IPS-20b (cell line): Measurements from ENCODE around the gene DHCR7.

ENCODE experiments used
- H3K27ac ChIP-seq: one replicate; pipeline ENCODE4 v1.5.1; 2013; ENCODE audit warnings: low read length
- H3K27me3 ChIP-seq: 2 replicates; pipeline ENCODE4 v1.6.1; 2013; ENCODE audit warnings: mild to moderate bottlenecking, low read length, inconsistent platforms; ENCODE audit not compliant: insufficient read depth
- H3K36me3 ChIP-seq: 2 replicates; pipeline ENCODE4 v1.6.1; 2013; ENCODE audit warnings: low read depth, mild to moderate bottlenecking, inconsistent platforms, low read length, moderate library complexity; ENCODE audit not compliant: insufficient read depth
- H3K4me1 ChIP-seq: 2 replicates; pipeline ENCODE4 v1.6.1; 2013; ENCODE audit warnings: mild to moderate bottlenecking, control low read depth, inconsistent platforms, low read length, moderate library complexity; ENCODE audit not compliant: insufficient read depth
- H3K4me3 ChIP-seq: 2 replicates; pipeline ENCODE4 v1.5.1; 2013; ENCODE audit warnings: mild to moderate bottlenecking, low read length, inconsistent platforms
- H3K9ac ChIP-seq: 2 replicates; pipeline ENCODE4 v1.6.1; 2013; ENCODE audit warnings: low read depth, mild to moderate bottlenecking, inconsistent platforms, low read length, moderate library complexity
- H3K9me3 ChIP-seq: 2 replicates; pipeline ENCODE4 v1.6.1; 2013; ENCODE audit warnings: mild to moderate bottlenecking, low read depth, low read length, inconsistent platforms; ENCODE audit not compliant: insufficient read depth

Gene DHCR7

DNA sequence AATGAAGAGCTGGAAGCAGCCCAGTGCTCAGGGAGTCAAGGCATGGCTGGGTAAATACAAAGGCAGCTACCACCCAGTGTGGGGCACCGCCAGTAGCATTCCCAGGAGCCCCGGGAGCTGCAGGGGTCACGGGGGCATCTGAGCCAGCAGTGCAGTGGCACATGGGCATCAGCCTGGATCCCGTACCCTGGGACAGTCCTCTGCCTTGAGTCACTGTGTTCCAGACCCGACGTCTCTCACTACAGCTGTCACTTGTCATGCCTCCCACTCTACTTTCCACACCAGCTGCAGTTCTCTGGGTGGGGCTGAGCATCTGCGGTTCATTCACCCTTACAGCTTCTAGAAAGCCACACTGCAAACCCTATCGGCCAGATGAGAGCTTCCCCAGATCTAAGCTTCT, 29.6 kb downstream of the DHCR7 start:
- H3K9me3 ChIP-seq = no peaks in the 10 kb centered on the region
- H3K4me3 ChIP-seq = no peak overlapping the region
- no peaks in the 10 kb centered on the region for H3K36me3 ChIP-seq
- no peak overlapping the region for H3K9ac ChIP-seq
- no peak overlapping the region for H3K27ac ChIP-seq
- no peaks in the 10 kb centered on the region for H3K27me3 ChIP-seq
- peaks cover 3% of the 10 kb centered on the region; the same call in 1 of the 2 replicates for H3K4me1 ChIP-seq

DNA sequence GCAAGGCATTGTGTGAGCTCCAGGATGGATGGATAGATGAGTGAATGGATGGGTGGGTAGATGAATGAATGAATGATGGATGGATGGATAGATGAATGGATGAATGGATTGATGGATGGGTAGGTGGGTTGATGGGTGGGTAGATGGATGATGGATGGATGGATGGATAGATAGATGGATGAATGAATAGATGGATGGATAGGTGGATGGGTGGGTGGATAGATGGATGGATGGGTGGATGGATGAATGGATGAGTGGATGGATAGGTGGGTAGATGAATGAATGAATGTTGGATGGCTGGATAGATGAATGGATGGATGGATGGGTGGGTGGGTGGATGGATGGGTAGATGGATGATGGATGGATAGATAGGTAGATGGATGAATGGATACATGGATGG, 33.5 kb downstream of the DHCR7 start:
- H3K27ac ChIP-seq = no peak overlapping the region
- no peak overlapping the region for H3K9ac ChIP-seq
- no peaks in the 10 kb centered on the region for H3K36me3 ChIP-seq
- H3K4me3 ChIP-seq = no peak overlapping the region
- no peaks in the 10 kb centered on the region for H3K9me3 ChIP-seq
- H3K27me3 ChIP-seq = no peaks in the 10 kb centered on the region
- H3K4me1 ChIP-seq = no peaks in the 10 kb centered on the region

GRCh38 chr11:71410363-71410966, 37.7 kb downstream of the DHCR7 start:
- no peak overlapping the region for H3K27ac ChIP-seq
- H3K36me3 ChIP-seq = no peaks in the 10 kb centered on the region
- H3K4me3 ChIP-seq = no peak overlapping the region
- H3K9ac ChIP-seq = no peak overlapping the region
- H3K27me3 ChIP-seq = no peaks in the 10 kb centered on the region
- no peaks in the 10 kb centered on the region for H3K4me1 ChIP-seq
- no peaks in the 10 kb centered on the region for H3K9me3 ChIP-seq

GRCh38 chr11:71408826-71409225, 39.4 kb downstream of the DHCR7 start:
- H3K27ac ChIP-seq = no peak overlapping the region
- no peaks in the 10 kb centered on the region for H3K36me3 ChIP-seq
- H3K27me3 ChIP-seq = no peaks in the 10 kb centered on the region; the same call in 1 of the 2 replicates
- H3K9ac ChIP-seq = no peak overlapping the region
- H3K4me3 ChIP-seq = no peak overlapping the region
- no peaks in the 10 kb centered on the region for H3K4me1 ChIP-seq
- no peaks in the 10 kb centered on the region for H3K9me3 ChIP-seq

DNA sequence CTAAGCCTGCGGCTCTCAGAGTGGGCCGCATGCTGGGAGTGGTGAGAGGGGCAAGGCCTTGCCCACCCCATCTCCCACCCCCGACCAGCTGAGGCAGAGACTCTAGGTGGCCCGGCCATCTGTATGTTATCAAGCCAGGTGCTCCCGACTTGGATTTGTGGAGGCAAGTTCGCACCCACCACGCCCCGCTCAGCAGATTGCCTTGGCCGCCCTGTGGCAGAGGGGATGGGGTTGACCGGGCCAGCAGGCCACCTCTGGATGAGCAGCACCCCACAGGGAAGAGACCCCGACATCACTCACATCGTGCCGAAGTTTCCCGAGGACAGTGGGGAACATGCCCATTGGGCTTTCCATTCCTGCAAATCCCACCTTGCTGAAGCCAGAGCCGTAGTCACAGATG, 40.8 kb downstream of the DHCR7 start:
- no peaks in the 10 kb centered on the region; the same call in 1 of the 2 replicates for H3K27me3 ChIP-seq
- no peaks in the 10 kb centered on the region for H3K36me3 ChIP-seq
- no peak overlapping the region for H3K4me3 ChIP-seq
- no peak overlapping the region for H3K27ac ChIP-seq
- no peak overlapping the region for H3K9ac ChIP-seq
- H3K9me3 ChIP-seq = no peaks in the 10 kb centered on the region
- no peaks in the 10 kb centered on the region for H3K4me1 ChIP-seq

- Histone ChIP-seq H3K27me3 (no peaks in the 10 kb centered on the region; the same call in 1 of the 2 replicates), H3K9ac (no peak overlapping the region), H3K27ac (no peak overlapping the region), H3K9me3 (no peaks in the 10 kb centered on the region), H3K4me3 (no peak overlapping the region), H3K36me3 (no peaks in the 10 kb centered on the region), H3K4me1 (no peaks in the 10 kb centered on the region)
Observed at GRCh38 chr11:71406681-71407080, 41.5 kb downstream of the DHCR7 start.

DNA sequence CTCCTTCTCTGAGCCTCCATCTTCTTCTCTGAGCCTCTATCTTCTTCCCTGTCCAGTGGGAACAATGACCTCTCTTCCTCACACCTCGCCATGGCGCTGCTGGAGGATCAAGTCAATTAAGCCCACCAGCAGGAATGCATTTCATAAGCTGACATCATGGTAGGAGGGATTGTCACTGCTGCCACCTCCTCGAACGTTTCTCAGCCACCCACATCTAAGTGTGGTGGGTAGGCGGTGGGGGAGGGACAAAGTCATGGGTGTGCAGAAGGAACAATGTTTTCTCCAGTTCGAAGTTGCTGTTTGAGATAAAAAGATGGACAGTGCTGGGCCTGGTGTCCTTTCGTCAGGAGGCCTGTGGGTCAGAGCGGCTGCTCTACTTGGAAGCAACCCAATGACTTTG, 44.0 kb downstream of the DHCR7 start:
- H3K27ac ChIP-seq = no peak overlapping the region
- no peak overlapping the region for H3K4me3 ChIP-seq
- H3K36me3 ChIP-seq = no peaks in the 10 kb centered on the region
- H3K9ac ChIP-seq = no peak overlapping the region
- H3K9me3 ChIP-seq = no peaks in the 10 kb centered on the region
- H3K27me3 ChIP-seq = no peaks in the 10 kb centered on the region; the same call in 1 of the 2 replicates
- no peaks in the 10 kb centered on the region for H3K4me1 ChIP-seq

DNA sequence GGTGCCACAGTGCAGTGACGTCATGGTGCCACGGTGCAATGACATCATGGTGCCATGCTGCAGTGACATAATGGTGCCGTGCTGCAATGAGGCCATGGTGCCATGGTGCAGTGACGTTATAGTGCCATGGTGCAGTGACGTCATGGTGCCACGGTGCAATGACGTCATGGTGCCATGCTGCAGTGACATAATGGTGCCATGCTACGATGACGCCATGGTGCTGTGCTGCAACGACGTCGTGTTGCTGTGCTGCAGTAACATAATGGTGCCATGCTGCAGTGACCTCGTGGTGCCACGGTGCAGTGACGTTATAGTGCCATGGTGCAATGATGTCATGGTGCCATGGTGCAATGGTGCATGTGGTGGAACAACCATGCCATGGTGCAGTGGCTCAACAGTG, 45.3 kb downstream of the DHCR7 start:
- Histone ChIP-seq H3K4me1 (no peaks in the 10 kb centered on the region), H3K27ac (no peak overlapping the region), H3K9ac (no peak overlapping the region), H3K27me3 (no peaks in the 10 kb centered on the region; the same call in 1 of the 2 replicates), H3K36me3 (no peaks in the 10 kb centered on the region), H3K9me3 (no peaks in the 10 kb centered on the region), H3K4me3 (no peak overlapping the region)

DNA sequence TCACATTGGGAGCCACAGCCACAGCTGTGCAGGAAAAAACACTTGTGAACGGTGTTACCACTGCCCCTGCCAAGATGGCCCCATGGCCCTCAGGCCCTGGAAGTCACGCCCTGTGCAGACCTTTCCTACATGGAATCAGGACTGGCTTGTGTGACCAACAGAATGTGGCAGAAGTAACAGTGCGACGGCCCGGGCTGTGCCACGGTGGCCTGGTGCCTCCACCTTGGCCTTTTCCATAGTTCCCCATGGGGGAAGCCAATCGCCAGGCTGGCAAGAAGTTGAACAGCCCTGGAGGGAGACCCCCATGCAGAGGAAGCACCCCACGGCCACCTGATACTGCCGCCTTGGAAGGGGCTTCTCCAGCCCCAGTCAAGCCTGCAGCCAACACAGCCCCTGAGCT, 48.0 kb downstream of the DHCR7 start:
- no peak overlapping the region for H3K4me3 ChIP-seq
- H3K36me3 ChIP-seq = no peaks in the 10 kb centered on the region
- no peaks in the 10 kb centered on the region; the same call in 1 of the 2 replicates for H3K27me3 ChIP-seq
- H3K27ac ChIP-seq = no peak overlapping the region
- H3K9me3 ChIP-seq = no peaks in the 10 kb centered on the region
- H3K9ac ChIP-seq = no peak overlapping the region
- H3K4me1 ChIP-seq = no peaks in the 10 kb centered on the region

GRCh38 chr11:71399341-71399740, 48.9 kb downstream of the DHCR7 start:
- H3K27me3 ChIP-seq = no peaks in the 10 kb centered on the region; the same call in 1 of the 2 replicates
- no peaks in the 10 kb centered on the region for H3K36me3 ChIP-seq
- H3K9me3 ChIP-seq = no peaks in the 10 kb centered on the region
- H3K4me1 ChIP-seq = no peaks in the 10 kb centered on the region
- no peak overlapping the region for H3K9ac ChIP-seq
- no peak overlapping the region for H3K4me3 ChIP-seq
- no peak overlapping the region for H3K27ac ChIP-seq

GRCh38 chr11:71397961-71398360, 50.2 kb downstream of the DHCR7 start:
- Histone ChIP-seq H3K9ac (no peak overlapping the region), H3K4me1 (no peaks in the 10 kb centered on the region), H3K36me3 (no peaks in the 10 kb centered on the region), H3K27ac (no peak overlapping the region), H3K4me3 (no peak overlapping the region), H3K27me3 (peaks cover 4% of the 10 kb centered on the region; the same call in 1 of the 2 replicates), H3K9me3 (no peaks in the 10 kb centered on the region)

DNA sequence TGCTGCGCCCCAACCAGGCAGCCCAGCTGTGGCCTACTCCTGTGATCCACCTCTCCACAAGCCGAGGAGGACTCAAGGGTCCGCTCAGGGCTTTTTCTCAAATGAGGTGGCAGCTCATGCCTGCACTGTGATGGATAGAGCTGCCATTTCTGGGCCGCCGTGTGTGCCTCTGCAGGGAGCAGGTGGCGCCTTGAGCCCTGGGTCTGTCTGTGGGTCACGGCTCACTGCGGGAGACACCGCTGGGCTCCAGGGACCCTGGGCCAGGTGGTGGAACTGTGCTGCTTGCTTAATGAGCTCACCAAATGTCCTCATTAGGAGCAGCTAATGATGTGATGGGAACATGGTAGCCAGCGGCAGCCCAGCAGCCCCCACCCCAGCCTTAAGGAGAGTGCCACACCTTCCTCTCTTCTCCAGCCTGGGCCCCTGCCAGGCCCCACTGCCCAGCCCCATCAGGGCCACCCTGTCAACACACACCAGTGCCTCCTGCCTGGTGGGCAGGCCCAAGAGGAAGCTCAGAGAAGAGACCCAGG, 50.8 kb downstream of the DHCR7 start:
- H3K27ac ChIP-seq = no peak overlapping the region
- H3K27me3 ChIP-seq = 0 out of 2 replicates have a peak, but pooled peaks cover 10% of the 10 kb centered on the region
- H3K9ac ChIP-seq = no peak overlapping the region
- no peaks in the 10 kb centered on the region for H3K4me1 ChIP-seq
- no peaks in the 10 kb centered on the region for H3K9me3 ChIP-seq
- H3K36me3 ChIP-seq = no peaks in the 10 kb centered on the region
- no peak overlapping the region for H3K4me3 ChIP-seq
